Measurements from ENCODE around the gene PGPEP1.
"Not testable (repeated sequence)": the region's sequence is repeated elsewhere in the genome, so short reads cannot be mapped to it uniquely, and the experiment has no call there.

Gene PGPEP1

DNA sequence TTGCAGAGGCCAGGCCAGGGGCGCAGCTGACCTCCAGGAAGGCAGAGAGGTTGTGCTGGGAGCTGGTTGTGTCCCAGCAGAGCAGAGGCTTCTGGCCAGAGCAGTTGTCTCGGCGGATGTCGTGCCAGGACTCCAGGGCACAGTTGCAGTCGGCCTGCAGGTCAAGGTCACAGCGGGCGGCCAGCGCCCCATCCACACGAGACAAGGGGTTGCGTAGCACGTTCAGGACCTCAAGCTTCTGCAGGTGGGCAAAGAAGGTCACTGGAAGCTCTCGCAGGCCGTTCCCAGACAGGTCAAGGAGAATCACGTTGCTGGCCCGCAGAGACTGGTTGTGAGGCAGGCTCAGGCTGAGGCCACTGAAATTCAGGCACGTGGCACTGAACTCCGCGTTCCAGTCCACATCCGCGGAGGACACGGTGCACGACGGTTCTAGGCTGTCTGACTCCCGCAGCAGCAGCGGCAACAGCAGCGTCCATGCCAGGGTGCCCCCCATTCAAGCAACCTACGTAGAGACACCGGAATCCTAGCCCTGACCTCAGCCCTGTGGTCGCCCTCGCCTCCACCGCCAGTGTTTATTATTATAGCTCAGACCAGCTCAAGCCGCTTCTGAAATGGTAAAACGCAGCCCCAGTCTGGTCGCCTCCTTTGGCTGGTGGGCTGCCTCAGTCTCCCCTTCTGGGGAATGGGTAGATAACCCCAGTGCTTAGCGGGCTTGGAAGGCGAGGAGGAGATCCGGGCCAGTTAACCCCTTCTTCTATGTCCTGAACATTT lies 56.3 kb downstream of the PGPEP1 start:
- no peak for DNase-seq

DNA sequence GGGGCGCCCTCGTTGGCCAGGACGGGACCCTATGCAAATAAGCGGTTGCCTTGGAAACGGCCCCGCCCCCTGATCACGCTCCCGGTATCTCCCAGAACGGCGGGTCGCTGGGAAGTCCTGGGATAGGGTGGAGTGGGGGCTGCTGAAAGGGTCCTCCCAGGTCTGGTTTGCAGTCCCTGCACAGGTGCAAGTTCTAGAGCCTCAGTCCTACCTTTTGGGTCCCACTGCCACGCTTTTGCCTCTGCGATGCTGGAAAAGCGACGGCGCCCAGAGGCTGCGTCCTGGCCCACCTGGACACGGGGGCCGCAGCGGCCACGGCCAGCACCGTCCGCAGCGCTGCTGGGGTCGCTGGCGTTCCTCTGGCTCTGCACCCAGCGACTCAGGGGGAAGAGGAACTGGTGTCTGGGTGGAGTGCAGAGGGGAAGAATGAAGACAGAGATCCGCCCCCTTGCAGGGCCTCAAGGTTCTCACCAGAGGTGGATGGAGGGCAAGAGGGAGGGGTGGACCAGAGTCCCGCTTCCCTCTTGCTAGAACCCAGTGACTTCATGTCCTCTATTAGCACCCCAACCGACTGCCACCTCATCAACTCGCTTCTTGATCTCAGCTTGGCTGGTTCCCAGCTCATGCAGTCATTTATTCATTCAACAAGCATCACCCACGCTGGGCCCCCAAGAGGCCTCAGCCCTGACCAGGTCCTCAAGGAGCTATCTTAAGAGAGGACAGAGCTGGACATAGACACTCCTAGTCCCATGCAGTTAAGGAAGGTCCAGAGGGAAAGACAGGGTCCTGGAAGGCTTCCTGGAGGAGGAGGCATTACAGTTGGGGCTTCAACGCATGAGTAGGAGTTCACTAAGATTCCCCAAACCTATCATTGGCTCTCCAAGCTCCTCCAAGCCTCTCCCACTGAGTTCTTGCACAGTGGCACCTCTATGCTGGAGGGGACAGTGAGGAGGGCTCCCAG lies 57.1 kb downstream of the PGPEP1 start, which contains the start of gene LRRC25:
Gene LRRC25, minus strand, starts transcription at position 381 of the 961 bp plus-strand sequence. CDS start 659 bp downstream, outside the sequence.
- DNase-seq: no peak

DNA sequence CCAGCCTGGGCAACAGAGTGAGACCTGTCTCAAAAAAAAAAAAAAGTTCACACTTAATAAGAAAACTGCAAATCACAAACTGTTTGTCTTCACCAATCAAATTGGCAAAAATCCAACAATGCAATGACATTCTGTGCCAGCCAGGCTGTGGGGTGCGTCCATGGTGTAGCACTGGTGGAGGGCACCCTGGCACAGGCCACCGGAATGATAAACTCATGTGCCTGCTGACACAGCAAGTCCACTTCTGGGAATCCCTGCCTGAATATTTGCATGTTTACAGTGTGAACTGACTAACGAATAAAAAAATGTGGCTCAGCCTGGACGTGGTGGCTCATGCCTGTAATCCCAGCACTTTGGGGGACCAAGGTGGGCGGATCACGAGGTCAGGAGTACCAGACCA lies 58.6 kb downstream of the PGPEP1 start:
- DNase-seq: no peak

DNA sequence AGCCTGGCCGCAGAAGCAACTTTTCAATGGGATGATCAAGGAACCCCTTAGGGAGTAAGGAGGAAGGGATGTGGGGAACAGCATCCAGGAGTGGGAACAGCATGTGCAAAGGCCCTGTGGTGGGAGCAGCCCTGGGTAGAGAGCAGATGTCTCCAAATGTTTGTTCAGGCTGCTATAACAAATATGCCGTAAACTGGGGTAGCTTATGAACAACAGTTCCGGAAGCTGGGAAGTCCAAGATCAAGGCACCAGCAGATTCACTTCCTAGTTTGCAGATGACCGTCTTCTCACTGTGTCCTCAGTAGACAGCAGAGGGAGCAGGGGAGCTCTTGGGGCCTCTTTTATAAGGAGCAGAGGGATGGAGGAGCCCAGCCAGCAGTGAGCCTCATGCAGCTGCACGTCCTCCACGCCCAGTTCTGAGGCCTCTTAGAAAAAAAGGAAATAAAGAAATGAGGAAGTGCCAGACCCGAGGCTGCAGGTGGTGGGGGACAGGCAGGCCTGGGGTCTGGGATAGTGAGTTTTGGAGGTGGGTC lies 61.2 kb downstream of the PGPEP1 start:
- no peak for DNase-seq

DNA sequence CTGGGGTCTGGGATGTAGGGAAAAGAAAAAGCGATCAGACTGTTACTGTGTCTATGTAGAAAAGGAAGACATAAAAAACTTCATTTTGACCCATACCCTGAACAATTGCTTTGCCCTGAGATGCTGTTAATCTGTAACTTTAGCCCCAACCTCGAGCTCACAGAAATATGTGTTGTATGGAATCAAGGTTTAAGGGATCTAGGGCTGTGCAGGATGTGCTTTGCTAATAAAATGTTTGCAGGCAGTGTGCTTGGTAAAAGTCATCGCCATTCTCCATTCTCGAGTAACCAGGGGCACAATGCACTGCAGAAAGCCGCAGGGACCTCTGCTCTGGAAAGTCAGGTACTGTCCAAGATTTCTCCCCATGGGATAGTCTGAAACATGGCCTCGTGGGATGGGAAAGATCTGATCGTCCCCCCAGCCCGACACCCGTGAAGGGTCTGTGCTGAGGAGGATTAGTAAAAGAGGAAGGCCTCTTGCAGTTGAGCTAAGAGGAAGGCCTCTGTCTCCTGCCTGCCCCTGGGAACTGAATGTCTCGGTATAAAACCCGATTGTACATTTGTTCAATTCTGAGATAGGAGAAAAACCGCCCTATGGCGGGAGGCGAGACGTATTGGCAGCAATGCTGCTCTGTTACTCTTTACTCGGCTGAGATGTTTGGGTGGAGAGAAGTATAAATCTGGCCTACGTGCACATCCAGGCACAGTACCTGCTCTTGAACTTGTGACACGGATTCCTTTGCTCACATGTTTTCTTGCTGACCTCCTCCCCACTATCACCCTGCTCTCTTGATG lies 62.3 kb downstream of the PGPEP1 start:
- DNase-seq: not testable (repeated sequence)

DNA sequence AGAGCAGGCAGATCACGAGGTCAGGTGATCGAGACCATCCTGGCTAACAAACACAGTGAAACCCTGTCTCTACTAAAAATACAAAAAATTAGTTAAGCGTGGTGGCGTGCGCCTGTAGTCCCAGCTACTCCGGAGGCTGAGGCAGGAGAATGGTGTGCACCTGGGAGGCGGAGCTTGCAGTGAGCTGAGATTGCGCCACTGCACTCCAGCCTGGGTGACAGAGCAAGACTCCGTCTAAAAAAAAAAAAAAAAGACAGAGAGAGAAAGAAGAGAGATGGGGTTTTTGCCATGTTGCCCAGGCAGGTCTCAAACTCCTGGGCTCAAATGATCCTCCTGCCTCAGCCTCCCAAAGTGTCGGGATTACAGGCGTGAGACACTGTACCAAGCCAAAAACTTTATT lies 65.4 kb downstream of the PGPEP1 start:
- DNase-seq: not testable (repeated sequence)

DNA sequence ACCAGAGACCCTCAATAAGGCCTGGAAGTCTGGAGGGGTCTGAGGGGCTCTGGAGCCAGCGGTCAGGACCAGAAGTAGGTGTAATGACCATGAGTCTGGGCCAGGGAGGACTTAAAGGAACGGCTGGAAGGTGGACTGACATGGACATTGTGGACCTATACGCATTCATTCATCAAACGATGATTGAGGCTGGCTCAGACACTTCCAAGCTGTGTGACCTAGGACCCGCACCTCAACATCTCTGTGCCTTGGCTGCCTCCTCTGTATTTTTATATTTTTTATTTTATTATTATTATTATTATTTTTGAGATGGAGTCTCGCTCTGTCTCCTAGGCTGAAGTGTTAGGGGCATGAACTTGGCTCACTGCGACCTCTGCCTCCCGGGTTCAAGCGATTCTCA lies 66.4 kb downstream of the PGPEP1 start:
- DNase-seq: no peak

DNA sequence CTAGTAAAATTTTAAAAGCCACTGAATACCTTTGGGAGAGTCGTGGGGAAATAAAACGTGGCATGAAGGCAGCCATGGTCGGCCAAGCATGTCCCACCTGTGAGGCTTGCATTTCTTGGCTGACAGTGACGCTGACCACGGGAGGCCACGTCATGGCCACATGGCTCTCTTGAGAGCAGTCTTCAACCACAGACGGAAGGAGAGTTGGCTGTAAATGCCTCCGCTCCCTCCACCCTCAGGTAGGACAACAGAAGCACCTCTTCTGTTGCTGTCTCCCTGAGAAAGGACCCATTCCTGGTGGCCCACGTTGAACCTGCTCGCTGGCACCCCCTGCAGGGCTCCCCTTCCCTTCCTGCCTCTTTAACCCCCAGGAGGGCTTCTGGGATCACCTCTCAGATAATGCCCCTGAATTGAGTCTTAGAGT lies 67.7 kb downstream of the PGPEP1 start:
- DNase-seq: no peak

DNA sequence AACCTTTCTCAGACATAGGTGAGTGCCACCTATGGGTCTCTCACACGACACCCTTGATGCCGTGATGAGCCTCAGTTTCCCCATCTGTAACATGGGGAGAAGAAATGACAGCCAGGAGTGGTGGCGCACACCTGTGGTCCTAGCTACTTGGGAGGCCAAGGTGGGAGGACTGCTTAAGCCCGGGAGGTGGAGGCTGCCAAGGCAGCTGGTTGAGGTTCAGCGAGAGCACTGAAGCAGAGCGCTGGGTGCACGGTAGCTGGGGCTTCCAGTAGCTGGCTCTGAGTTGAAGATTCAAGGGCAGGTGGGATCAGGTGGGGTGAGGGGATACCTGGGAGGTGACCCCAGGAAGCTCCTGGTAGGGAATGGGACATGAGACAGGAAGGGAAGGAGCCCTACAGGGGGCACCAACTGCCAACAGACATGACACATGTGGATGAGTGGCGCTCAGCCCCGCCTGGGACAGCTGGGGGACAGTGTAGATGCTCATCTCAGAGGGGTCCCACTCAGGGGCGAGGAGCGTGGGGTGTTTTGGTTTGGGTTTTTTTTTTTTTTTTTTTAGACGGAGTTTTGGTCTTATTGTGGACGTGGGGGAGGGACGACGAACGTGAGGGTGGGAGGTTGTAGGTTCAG lies 72.3 kb downstream of the PGPEP1 start:
- DNase-seq: no peak

DNA sequence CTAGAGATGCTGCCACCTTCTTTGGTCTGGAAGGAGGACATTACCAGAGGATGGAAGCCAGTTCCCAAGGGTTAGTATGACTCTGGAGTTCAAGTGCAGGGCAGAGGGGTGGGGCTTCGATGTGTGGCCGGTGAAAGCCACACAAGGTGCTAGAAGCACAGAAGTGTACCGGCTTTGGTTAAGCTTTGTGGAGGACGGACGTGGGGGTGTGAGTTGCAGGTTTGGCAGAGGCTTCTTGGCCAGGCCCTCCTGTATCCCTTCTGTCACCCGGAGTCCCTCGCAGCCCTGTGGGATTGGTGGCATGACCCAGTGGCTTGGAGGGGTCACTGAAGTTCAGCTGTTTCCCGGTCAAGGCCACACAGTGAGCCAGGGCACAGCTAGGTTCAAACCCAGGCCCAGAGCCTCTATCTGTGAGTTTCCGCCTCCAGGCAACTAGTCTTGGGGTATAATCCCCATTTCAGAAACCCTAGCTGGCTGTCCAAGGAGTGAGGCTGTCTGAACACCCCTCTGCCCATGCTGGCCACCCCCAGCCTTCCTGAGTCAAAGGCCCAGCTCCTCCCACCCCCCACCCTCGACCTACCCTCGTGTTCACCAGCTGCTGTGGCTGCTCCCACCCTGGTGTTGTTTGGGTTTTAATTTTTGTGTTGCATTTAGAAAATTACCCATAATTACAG lies 74.2 kb downstream of the PGPEP1 start:
- no peak for DNase-seq

DNA sequence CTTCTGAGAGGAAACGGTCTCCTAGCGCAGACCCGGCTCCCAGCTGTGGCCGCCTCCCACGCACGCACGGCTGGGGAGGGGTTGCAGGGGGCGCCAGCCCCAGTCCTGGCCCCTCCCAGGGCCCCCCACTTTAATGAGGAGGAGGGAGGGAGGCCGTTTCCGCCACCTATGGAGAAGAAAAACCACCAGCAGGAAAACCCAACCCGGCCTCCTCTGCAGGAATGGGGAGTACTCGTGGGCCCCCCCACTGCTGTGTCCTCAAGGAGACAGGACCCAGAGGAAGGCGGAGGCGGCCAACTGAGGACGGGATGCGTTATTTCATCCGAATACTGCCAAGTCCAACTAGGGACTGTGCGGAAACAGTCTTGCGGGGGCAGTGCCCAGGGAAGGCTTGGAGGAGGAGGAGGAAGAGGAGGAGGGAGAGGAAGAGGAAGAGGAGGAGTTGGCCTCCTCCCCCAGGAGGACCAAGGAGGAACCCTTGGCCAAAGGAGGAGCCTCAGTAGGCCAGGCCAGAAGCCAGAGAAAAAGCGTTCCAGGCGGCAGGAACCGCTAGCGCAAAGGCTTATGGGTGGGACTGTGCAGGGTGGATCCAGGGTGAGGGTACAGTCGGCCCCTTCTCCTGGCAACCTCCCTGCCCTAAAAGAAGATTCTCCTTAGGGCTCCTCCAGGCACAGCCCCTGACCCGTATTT lies 74.9 kb downstream of the PGPEP1 start:
- no peak for DNase-seq

DNA sequence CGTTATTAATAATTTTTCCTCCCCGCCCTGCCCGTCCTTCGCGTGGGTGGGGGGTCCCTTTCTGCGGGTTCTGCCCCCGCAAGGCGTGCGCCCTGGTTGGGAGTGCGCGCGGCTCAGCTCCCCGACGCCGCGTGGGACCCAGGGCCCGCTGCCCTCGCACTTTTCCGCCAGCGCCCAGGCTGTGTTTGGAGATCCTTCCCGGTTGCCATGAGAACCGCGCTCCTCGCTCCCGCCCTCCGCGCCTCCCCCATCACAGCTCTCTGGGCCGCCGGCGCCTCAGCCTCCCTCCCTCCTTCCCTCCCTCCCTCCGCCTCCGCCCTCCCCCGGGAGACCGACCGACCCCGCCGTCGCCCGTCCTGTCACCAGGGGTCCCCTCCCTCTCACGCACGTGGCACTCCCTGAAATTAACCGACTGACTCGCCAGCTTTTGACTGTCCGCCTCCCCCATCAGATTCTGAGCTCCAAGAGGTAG lies 76.4 kb downstream of the PGPEP1 start:
- DNase-seq: no peak

DNA sequence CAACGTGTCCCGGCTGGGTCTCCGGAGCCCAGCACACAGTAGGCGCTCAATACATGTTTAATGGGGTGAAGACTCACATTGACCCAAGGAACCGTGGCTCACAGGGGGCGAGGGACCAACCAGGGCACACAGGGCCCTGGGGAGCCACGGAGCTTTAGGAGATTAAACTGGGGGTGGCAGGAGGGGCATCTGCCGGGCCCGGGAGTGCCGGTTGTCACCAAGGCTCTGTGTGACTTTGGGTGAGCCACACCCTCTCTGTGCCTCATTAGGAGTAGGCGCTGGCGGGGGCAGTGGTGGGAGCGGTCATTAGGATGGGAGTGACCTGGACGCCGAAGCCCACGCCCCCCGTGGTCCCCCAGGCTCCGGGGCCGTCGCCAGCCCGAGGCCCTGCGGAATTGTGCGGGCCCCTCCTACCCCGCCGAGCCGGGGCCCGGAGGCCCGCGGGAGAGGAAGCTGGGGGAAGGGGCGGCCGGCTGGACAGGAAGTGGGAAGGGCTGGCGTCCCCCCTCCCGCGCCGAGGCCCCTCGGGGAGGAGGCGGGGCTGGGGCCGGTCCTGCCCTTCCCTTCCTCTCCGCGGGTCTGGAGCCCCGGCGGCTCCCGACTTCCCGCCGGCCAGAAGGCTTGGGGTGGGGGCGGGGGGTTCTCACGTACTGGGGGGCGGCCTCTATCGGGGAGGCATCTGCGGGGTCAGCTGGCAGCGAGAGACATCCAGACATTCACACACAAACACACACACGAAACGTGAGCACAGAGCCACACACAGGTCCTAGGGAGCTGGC lies 77.0 kb downstream of the PGPEP1 start:
- no peak for DNase-seq

DNA sequence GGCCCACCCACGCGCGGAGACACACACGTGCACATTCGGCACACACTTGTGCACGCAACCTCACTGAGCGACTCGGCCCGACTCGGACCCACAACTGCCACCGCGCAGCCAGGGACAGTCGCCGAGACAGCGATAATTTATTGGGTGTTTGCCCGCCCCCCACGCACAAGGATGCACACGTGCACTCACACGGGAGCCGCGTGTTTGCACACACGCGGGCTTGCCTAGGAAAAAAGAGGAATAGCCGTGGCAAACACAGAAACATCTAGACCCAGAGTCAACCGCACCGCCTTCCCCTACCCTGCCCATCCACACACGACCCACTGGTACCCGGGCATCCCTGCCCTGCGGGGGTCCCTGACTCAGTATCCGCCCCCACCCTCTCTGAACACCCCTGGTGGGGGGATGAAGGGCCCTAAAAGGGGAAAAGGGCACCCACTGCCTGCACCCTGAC lies 77.7 kb downstream of the PGPEP1 start:
- DNase-seq: no peak

DNA sequence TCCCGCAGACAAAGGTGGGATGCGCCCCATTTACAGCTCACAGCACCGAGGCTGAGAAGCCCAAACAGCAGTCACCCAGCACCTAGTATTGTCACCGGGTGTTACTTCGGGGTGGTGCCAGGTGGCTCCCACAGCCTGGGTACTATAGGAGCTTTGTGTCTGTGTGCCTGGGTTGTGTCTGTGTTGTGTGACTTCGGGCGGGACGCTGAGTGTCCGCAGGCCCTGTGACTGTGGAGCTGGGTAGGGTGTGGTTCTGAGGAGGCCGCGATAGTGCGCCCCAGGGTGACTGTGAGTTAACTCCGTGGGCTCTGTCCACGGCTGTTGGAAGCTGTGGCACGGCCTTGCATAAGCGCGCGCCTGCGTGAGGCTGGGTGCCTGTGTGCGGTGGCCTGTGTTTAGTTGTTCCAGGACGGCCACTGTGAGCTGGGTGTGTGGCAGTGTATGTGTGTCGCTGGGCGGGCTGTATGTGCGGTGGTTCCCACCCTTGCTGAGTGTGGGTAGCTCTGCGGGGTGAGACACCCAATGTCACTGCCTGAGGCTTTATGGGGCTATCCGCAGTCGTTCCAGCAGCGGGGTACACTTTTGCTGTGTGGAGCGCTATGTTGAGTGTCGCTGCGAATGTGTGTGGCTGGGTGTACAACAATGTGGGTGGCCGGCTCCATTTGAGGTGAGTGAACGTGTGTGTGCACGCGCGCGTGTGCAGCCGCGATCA lies 78.2 kb downstream of the PGPEP1 start:
- DNase-seq: peak in 1 of 4 experiments; percentile 50

DNA sequence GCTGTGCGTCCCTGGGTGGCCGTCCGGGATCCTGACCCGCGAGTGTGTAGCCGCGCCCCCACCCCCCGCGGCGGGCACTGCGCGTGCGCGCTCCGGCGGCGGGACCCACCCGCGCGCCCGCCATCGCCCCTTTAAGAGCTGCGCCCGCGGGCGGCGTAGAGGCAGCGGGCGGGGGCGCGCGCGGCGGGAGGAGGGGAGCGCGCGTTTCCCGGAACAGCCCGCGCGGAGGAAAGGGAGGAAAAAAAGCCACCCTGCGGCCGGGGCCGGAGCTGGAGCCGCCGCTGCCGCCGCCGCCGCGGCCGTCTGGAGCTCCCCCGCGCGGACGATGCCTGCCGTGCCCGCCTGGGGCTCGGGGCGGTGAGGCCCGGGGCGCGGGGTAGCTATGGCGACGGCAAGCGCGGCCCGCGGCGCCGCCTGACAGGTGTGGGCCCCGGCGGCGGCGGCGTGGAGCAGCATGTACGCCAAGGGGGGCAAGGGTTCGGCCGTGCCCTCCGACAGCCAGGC lies 78.8 kb downstream of the PGPEP1 start, which contains the start of gene SSBP4:
Gene SSBP4, plus strand, starts transcription at position 204 of the 504 bp plus-strand sequence. Its CDS starts 251 bp downstream, at position 455.
- DNase-seq: peak in 2 of 4 experiments; percentile 41 to 67
